ENCODE data around the gene LGI2.
"Not testable (repeated sequence)": the region's sequence is repeated elsewhere in the genome, so short reads cannot be mapped to it uniquely, and the experiment has no call there.

LGI2 gene

DNA sequence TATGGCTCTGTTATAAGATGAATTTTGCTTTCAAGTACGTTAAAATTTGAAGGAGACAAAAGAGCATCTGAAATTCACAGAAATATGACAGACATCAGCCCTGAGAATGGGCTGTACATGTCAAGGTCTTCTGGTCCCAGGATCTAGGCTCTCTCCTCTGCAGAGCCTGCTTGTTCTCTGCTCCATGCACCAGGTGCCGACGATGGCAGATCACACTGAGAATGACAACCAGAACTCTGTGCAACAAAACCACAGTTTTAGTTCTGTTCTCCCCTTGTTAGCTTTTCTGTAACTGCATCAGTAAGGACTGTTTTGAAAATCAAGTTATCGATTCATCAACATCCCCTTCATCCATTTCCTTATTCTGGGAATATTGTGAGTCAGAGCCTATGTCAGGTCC is 30.9 kb upstream of the LGI2 start:
- TF ChIP-seq, protein P1, sequence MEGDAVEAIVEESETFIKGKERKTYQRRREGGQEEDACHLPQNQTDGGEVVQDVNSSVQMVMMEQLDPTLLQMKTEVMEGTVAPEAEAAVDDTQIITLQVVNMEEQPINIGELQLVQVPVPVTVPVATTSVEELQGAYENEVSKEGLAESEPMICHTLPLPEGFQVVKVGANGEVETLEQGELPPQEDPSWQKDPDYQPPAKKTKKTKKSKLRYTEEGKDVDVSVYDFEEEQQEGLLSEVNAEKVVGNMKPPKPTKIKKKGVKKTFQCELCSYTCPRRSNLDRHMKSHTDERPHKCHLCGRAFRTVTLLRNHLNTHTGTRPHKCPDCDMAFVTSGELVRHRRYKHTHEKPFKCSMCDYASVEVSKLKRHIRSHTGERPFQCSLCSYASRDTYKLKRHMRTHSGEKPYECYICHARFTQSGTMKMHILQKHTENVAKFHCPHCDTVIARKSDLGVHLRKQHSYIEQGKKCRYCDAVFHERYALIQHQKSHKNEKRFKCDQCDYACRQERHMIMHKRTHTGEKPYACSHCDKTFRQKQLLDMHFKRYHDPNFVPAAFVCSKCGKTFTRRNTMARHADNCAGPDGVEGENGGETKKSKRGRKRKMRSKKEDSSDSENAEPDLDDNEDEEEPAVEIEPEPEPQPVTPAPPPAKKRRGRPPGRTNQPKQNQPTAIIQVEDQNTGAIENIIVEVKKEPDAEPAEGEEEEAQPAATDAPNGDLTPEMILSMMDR (conservative IDR thresholded peaks at IDR 0.05; ENCODE audit: low read depth, low read length): no peak
- DNase-seq (ENCODE audit: low read depth): no peak

GRCh38 chr4:25060963-25061340 is 30.2 kb upstream of the LGI2 start:
- TF ChIP-seq, protein P1 (conservative IDR thresholded peaks at IDR 0.05; ENCODE audit: low read depth, low read length): no peak
- H3K4me3 ChIP-seq (ENCODE audit: low read length): no peak overlapping the region
- DNase-seq (ENCODE audit: low read depth): no peak

More for the DNA sequence above, 30.9 kb upstream of the LGI2 start:
- H3K4me3 ChIP-seq (ENCODE audit: low read length): no peak overlapping the region

DNA sequence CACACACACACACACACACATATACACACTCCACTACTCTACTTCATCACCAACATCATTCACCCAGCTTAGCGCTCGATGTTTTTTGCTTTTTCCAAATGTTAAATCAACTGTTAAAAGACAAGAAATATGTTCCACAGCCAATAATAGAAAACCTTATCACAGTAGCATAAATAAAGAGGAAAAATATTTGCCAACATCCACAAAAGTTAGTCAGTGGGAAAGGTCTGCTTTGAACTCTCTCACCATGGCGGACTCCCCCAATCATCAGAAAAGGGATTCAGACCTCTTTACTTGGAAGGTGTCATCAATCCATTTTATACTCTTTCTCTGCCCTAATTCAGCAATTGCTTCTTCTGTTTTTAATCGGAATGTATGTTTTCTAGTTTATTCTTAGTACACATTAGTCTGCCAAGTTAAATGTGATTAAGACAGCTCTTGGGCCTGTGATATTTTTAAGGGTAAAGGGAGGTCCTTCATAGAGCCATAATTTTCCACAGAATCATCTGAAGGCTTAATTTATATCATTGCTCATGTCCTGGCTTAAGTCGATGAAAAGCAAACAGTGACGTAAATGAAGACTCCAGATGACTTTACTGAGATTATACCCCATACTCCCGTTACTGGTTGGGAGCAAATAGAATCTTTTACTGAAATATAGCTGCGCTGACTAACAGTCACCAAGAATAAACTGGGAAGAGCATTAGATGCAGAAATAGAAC is 29.7 kb upstream of the LGI2 start:
- H3K4me3 ChIP-seq (ENCODE audit: low read length): no peak overlapping the region
- TF ChIP-seq, protein P1 (conservative IDR thresholded peaks at IDR 0.05; ENCODE audit: low read depth, low read length): no peak
- DNase-seq (ENCODE audit: low read depth): no peak

DNA sequence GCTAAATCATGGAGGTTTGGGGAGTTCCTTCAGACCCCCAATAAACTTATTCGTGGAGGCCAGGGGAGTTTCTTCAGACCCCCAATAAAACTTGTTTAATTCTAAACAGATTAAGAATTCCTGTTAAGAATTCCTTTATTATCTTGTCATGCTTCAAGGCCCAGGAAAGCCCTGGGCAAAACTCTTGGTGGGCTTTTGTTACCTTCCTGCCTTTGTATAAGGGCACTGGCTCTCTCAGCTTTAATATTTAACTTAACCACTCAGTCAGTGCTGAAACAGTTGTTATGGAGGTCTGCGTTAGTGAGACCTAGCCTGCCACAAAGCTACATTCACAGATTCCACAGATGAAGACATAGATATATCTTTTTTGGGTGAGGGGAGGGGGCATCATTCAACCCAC is 29.0 kb upstream of the LGI2 start:
- no peak overlapping the region for H3K4me3 ChIP-seq (ENCODE audit: low read length)
- TF ChIP-seq, protein P1 (conservative IDR thresholded peaks at IDR 0.05; ENCODE audit: low read depth, low read length): no peak
- no peak for DNase-seq (ENCODE audit: low read depth)

GRCh38 chr4:25058796-25059195 is 28.1 kb upstream of the LGI2 start:
- TF ChIP-seq, protein P1 (conservative IDR thresholded peaks at IDR 0.05; ENCODE audit: low read depth, low read length): no peak
- no peak for DNase-seq (ENCODE audit: low read depth)
- H3K4me3 ChIP-seq (ENCODE audit: low read length): no peak overlapping the region

- TF ChIP-seq, protein P1 (conservative IDR thresholded peaks at IDR 0.05; ENCODE audit: low read depth, low read length): no peak
- no peak for DNase-seq (ENCODE audit: low read depth)
- no peak overlapping the region for H3K4me3 ChIP-seq (ENCODE audit: low read length)
Measured at GRCh38 chr4:25057299-25057698, 26.6 kb upstream of the LGI2 start.

DNA sequence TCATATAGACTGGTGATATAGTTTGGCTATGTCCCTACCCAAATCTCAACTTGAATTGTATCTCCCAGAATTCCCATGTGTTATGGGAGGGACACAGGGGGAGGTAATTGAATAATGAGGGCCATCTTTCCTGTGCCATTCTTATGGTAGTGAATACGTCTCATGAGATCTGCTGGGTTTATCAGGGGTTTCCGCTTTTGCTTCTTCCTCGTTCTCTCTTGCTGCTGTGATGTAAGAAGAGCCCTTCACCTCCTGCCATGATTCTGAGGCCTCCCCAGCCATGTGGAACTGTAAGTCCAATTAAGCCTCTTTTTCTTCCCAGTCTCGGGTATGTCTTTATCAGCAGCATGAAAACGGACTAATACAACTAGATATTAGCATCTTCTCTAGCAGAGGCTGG is 21.3 kb upstream of the LGI2 start:
- DNase-seq (ENCODE audit: low read depth); H3K4me3 ChIP-seq (ENCODE audit: low read length): not testable (repeated sequence)

All from retinal pigment epithelial cell (primary cell).